K562 (cell line): ENCODE measurements around the gene PGPEP1. TPM values are rescaled to one million over a fixed set of nuclear protein-coding genes. Genes with fewer than 3 reads are reported as not detected.

ENCODE experiments used
- ARID2 ChIP-seq: fragments of 450-650 bp; IDR thresholded peaks from 2 replicates; pipeline ENCODE4 v1.6.1; 2017; ENCODE audit warnings: antibody characterized with exemption, mild to moderate bottlenecking
- CCNT2 ChIP-seq: IDR thresholded peaks from 2 replicates; pipeline ENCODE4 v1.6.1; 2011; ENCODE audit warnings: borderline replicate concordance, low read depth, mild to moderate bottlenecking, moderate library complexity, mixed read lengths, low read length; ENCODE audit not compliant: insufficient read length; ENCODE audit errors: extremely low read depth
- CEBPG ChIP-seq, 3 experiments: fragments of 200-800 bp in 1 of 3; sonication (Bioruptor generic) in 1 of 3; sonication (generic) in 1 of 3; formaldehyde crosslinking in 1 of 3; IDR thresholded peaks in 2 of 3; conservative IDR thresholded peaks in 1 of 3; 2 replicates each; pipeline versions ENCODE4 v1.6.1 to v1.8.0; 2016 to 2022; ENCODE audit warnings: missing compliant biosample characterization in 2 of 3, missing genetic modification characterization in 2 of 3, mild to moderate bottlenecking in 1 of 3, missing genetic modification reagents in 1 of 3
- GABPB1 ChIP-seq: sonication (generic); formaldehyde crosslinking; IDR thresholded peaks from 2 replicates; pipeline ENCODE4 v1.8.0; 2022; ENCODE audit warnings: mild to moderate bottlenecking, missing genetic modification reagents
- HLTF ChIP-seq: fragments of 450-650 bp; IDR thresholded peaks from 2 replicates; pipeline ENCODE4 v1.6.1; 2016
- KAT7 ChIP-seq: sonication (generic); formaldehyde crosslinking; IDR thresholded peaks from 2 replicates; pipeline ENCODE4 v1.8.0; 2022; ENCODE audit warnings: missing genetic modification reagents, mild to moderate bottlenecking, borderline replicate concordance
- MCM2 ChIP-seq: fragments of 450-650 bp; IDR thresholded peaks from 2 replicates; pipeline ENCODE4 v1.6.1; 2017; ENCODE audit warnings: low read depth, mild to moderate bottlenecking
- MTF1 ChIP-seq: fragments of 250-450 bp; sonication (Bioruptor Pico); IDR thresholded peaks from 2 replicates; pipeline ENCODE4 v1.9.0; 2021; ENCODE audit warnings: moderate library complexity, mild to moderate bottlenecking, inconsistent platforms, borderline replicate concordance
- MYC ChIP-seq, 2 experiments: fragments of 250-450 bp in 1 of 2; sonication (Bioruptor Pico) in 1 of 2; IDR thresholded peaks; 2 replicates each; pipeline versions ENCODE4 v1.5.1 to v1.6.1; 2012 to 2021; ENCODE audit warnings: low read depth in 2 of 2, borderline replicate concordance in 1 of 2, improper control_type of control experiment in 1 of 2, low read length in 1 of 2, mild to moderate bottlenecking in 1 of 2, moderate library complexity in 1 of 2
- PHB ChIP-seq: fragments of 250-450 bp; sonication (Bioruptor Pico); IDR thresholded peaks from 2 replicates; pipeline ENCODE4 v1.5.0; 2021
- POLR2H ChIP-seq: IDR thresholded peaks from 2 replicates; pipeline ENCODE4 v1.6.1; 2016; ENCODE audit warnings: missing genetic modification characterization, low read depth, mild to moderate bottlenecking, control low read depth, missing compliant biosample characterization, moderate library complexity
- PTBP1 ChIP-seq: fragments of 200-400 bp; formaldehyde crosslinking; IDR thresholded peaks from 2 replicates; pipeline ENCODE4 v1.6.1; 2017; ENCODE audit warnings: low read depth, low read length
- SIN3A ChIP-seq, 2 experiments: fragments of 150-350 bp in 1 of 2; IDR thresholded peaks; 2 replicates each; pipeline ENCODE4 v1.6.1; 2011 to 2016; ENCODE audit warnings: borderline replicate concordance in 2 of 2, low read depth in 2 of 2, low read length in 2 of 2, mild to moderate bottlenecking in 2 of 2, moderate library complexity in 2 of 2; ENCODE audit not compliant: control insufficient read depth in 1 of 2
- SIX5 ChIP-seq, 2 experiments: IDR thresholded peaks; 2 replicates each; pipeline ENCODE4 v1.6.1; 2011; ENCODE audit warnings: low read length in 2 of 2, borderline replicate concordance in 1 of 2, low read depth in 1 of 2, mild to moderate bottlenecking in 1 of 2, moderate library complexity in 1 of 2; ENCODE audit not compliant: insufficient read depth in 1 of 2
- TAL1 ChIP-seq: fragments of 450-650 bp; IDR thresholded peaks from 2 replicates; pipeline ENCODE4 v1.6.1; 2016; ENCODE audit warnings: mild to moderate bottlenecking
- XRCC5 ChIP-seq: fragments of 200-400 bp; formaldehyde crosslinking; IDR thresholded peaks from 2 replicates; pipeline ENCODE4 v1.6.1; 2017; ENCODE audit warnings: low read depth, mild to moderate bottlenecking, low read length
- ZNF12 ChIP-seq: sonication (generic); formaldehyde crosslinking; IDR thresholded peaks from 2 replicates; pipeline ENCODE4 v1.4.0; 2020; ENCODE audit warnings: mild to moderate bottlenecking, missing genetic modification reagents
- ZNF124 ChIP-seq: sonication (generic); formaldehyde crosslinking; IDR thresholded peaks from 2 replicates; pipeline ENCODE4 v1.8.1; 2022; ENCODE audit warnings: missing genetic modification reagents
- ZNF263 ChIP-seq: sonication (generic); formaldehyde crosslinking; IDR thresholded peaks from 2 replicates; pipeline ENCODE4 v1.8.0; 2022; ENCODE audit warnings: mild to moderate bottlenecking, missing genetic modification reagents, borderline replicate concordance
- ZNF592 ChIP-seq: fragments of 450-650 bp; IDR thresholded peaks from 2 replicates; pipeline ENCODE4 v1.6.1; 2017; ENCODE audit warnings: antibody characterized with exemption, mild to moderate bottlenecking
- polyA plus RNA-seq, 8 experiments: library from polyadenylated mRNA; depleted of rRNA in 4 of 8; stranded (reverse) in 5 of 8; unstranded in 3 of 8; fragments of >200 nt; fragmentation: Nextera tagmentation in 2 of 8; fragmentation: Illumina TruSeq in 1 of 8; extraction: Ambion mirVana in 2 of 8; extraction: Trizol in 1 of 8; gene quantifications; 2 replicates each; pipeline versions ENCODE4 v1.2.1 to v1.2.3, GENCODE V29; 2011 to 2014; ENCODE audit warnings: inconsistent platforms in 1 of 8, missing spikeins in 1 of 8
- total RNA-seq, 7 experiments: library from RNA; depleted of rRNA in 6 of 7; stranded (reverse); fragments of >200 nt in 6 of 7; fragmentation: Illumina TruSeq in 2 of 7; extraction: Trizol in 2 of 7; gene quantifications; 2 replicates each; pipeline versions ENCODE4 v1.2.1 to v1.2.3, GENCODE V29; 2011 to 2021; ENCODE audit warnings: low replicate concordance in 1 of 7
- TF ChIP-seq, protein P1 (sequence below): sonication (generic); formaldehyde crosslinking; IDR thresholded peaks from 2 replicates; pipeline ENCODE4 v1.8.0; 2022; ENCODE audit warnings: mild to moderate bottlenecking, low read depth, missing genetic modification reagents

PGPEP1 gene
- total and polyA plus RNA-seq, 9 of the 15 experiments (the other 6 are each of a cell fraction or from before 2014, with no cell fraction given): 10.0 to 69.6 (median 33.5) TPM

GRCh38 chr19:18386543-18387271 lies 46.3 kb downstream of the PGPEP1 start (continued):
- TF ChIP-seq MYC (IDR thresholded peaks at IDR 0.05; ENCODE audit: low read depth, low read length) (peak; percentile 71), MYC (CRISPR knock-in tag; IDR thresholded peaks at IDR 0.05; ENCODE audit: borderline replicate concordance, low read depth) (peak; percentile 59; the same call in 1 of the 2 replicates), CCNT2 (peak; percentile 42), MCM2 (no peak), TAL1 (no peak), ZNF592 (peak; percentile 20; the same call in 1 of the 2 replicates), ARID2 (no peak), ZNF12 (CRISPR knock-in tag) (0 out of 2 replicates have a peak, but pooled peaks have one; percentile 45), PHB (CRISPR knock-in tag) (peak; percentile 68; the same call in 1 of the 2 replicates), MTF1 (CRISPR knock-in tag) (no peak), ZNF124 (CRISPR knock-in tag) (no peak), HLTF (no peak), PTBP1 (0 out of 2 replicates have a peak, but pooled peaks have one; percentile 1), ZNF263 (CRISPR knock-in tag) (no peak; the same call in 1 of the 2 replicates), XRCC5 (no peak), KAT7 (0 out of 2 replicates have a peak, but pooled peaks have one; percentile 75), CEBPG (CRISPR knock-in tag; IDR thresholded peaks at IDR 0.05) (peak; percentile 90), CEBPG (tag; conservative IDR thresholded peaks at IDR 0.05 in 1 of 2, IDR thresholded peaks at IDR 0.05 in 1 of 2) (peak in 1 of 2 experiments; percentile 52; a peak in 1 of 4 replicates), SIX5 (IDR thresholded peaks at IDR 0.05; ENCODE audit: borderline replicate concordance in 1 of 2, insufficient read depth in 1 of 2, low read depth in 1 of 2, low read length in 2 of 2) (no peak), POLR2H (tag) (no peak), GABPB1 (CRISPR knock-in tag) (0 out of 2 replicates have a peak, but pooled peaks have one; percentile 2), SIN3A (IDR thresholded peaks at IDR 0.05; ENCODE audit: borderline replicate concordance in 2 of 2, control insufficient read depth in 1 of 2, low read depth in 2 of 2, low read length in 2 of 2) (peak in 1 of 2 experiments; percentile 31; a peak in 1 of 4 replicates)
- TF ChIP-seq, protein P1, sequence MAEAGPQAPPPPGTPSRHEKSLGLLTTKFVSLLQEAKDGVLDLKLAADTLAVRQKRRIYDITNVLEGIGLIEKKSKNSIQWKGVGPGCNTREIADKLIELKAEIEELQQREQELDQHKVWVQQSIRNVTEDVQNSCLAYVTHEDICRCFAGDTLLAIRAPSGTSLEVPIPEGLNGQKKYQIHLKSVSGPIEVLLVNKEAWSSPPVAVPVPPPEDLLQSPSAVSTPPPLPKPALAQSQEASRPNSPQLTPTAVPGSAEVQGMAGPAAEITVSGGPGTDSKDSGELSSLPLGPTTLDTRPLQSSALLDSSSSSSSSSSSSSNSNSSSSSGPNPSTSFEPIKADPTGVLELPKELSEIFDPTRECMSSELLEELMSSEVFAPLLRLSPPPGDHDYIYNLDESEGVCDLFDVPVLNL (CRISPR knock-in tag): peak; percentile 68; the same call in 1 of the 2 replicates
